Measurements from ENCODE around the gene TUBG1.

Gene TUBG1

GRCh38 chr17:42566215-42566882, 43.1 kb upstream of the TUBG1 start:
- FAIRE-seq: no peak
- DNase-seq (ENCODE audit: insufficient read length, low spot score): no peak
- TF ChIP-seq POLR2A (IDR thresholded peaks at IDR 0.05; ENCODE audit: low read depth, low read length) (no peak), PAX5 (IDR thresholded peaks at IDR 0.05; ENCODE audit: insufficient read depth, low read length, severe bottlenecking) (no peak), TAF1 (IDR thresholded peaks at IDR 0.05; ENCODE audit: low read depth, low read length) (no peak)

- peak; percentile 99 for FAIRE-seq
- TF ChIP-seq TAF1 (IDR thresholded peaks at IDR 0.05; ENCODE audit: low read depth, low read length): no peak; the same call in 1 of the 2 replicates
- TF ChIP-seq POLR2A (IDR thresholded peaks at IDR 0.05; ENCODE audit: low read depth, low read length): peak; percentile 9; the same call in 1 of the 2 replicates
- TF ChIP-seq SPI1 (IDR thresholded peaks at IDR 0.05; ENCODE audit: low read depth, low read length): no peak
- peak; percentile 91 for TF ChIP-seq PAX5 (IDR thresholded peaks at IDR 0.05; ENCODE audit: insufficient read depth, low read length, severe bottlenecking)
- TF ChIP-seq POU2F2 (IDR thresholded peaks at IDR 0.05; ENCODE audit: low read depth, low read length): no peak
- TF ChIP-seq POLR2AphosphoS5 (IDR thresholded peaks at IDR 0.05; ENCODE audit: low read depth, low read length): peak; percentile 53; the same call in 1 of the 2 replicates
- DNase-seq (ENCODE audit: insufficient read length, low spot score): peak; percentile 100
Observed at GRCh38 chr17:42566883-42567573, 42.5 kb upstream of the TUBG1 start, which contains the start of gene MLX. TSS of gene MLX (plus strand) at chr17:42567100. CDS start at chr17:42567125, 25 bp downstream.

GRCh38 chr17:42568341-42569111, 41.0 kb upstream of the TUBG1 start:
- FAIRE-seq (no peak), DNase-seq (ENCODE audit: insufficient read length, low spot score) (no peak)
- TF ChIP-seq PAX5 (IDR thresholded peaks at IDR 0.05; ENCODE audit: insufficient read depth, low read length, severe bottlenecking) (no peak), SPI1 (IDR thresholded peaks at IDR 0.05; ENCODE audit: low read depth, low read length) (no peak), POU2F2 (IDR thresholded peaks at IDR 0.05; ENCODE audit: low read depth, low read length) (no peak)

- DNase-seq (ENCODE audit: insufficient read length, low spot score): no peak
- no peak for FAIRE-seq
- no peak for TF ChIP-seq TAF1 (IDR thresholded peaks at IDR 0.05; ENCODE audit: low read depth, low read length)
- TF ChIP-seq POLR2A (IDR thresholded peaks at IDR 0.05; ENCODE audit: low read depth, low read length): no peak
- TF ChIP-seq PAX5 (IDR thresholded peaks at IDR 0.05; ENCODE audit: insufficient read depth, low read length, severe bottlenecking): no peak
- no peak for TF ChIP-seq POU2F2 (IDR thresholded peaks at IDR 0.05; ENCODE audit: low read depth, low read length)
- no peak for TF ChIP-seq SPI1 (IDR thresholded peaks at IDR 0.05; ENCODE audit: low read depth, low read length)
- no peak for TF ChIP-seq POLR2AphosphoS5 (IDR thresholded peaks at IDR 0.05; ENCODE audit: low read depth, low read length)
Observed at GRCh38 chr17:42571435-42572225, 37.9 kb upstream of the TUBG1 start.

GRCh38 chr17:42573095-42573494, 36.4 kb upstream of the TUBG1 start:
- FAIRE-seq (no peak), DNase-seq (ENCODE audit: insufficient read length, low spot score) (no peak)
- TF ChIP-seq POU2F2 (IDR thresholded peaks at IDR 0.05; ENCODE audit: low read depth, low read length) (no peak), POLR2A (IDR thresholded peaks at IDR 0.05; ENCODE audit: low read depth, low read length) (no peak), PAX5 (IDR thresholded peaks at IDR 0.05; ENCODE audit: insufficient read depth, low read length, severe bottlenecking) (no peak), POLR2AphosphoS5 (IDR thresholded peaks at IDR 0.05; ENCODE audit: low read depth, low read length) (no peak), TAF1 (IDR thresholded peaks at IDR 0.05; ENCODE audit: low read depth, low read length) (no peak)

GRCh38 chr17:42574463-42574862, 35.0 kb upstream of the TUBG1 start:
- DNase-seq (ENCODE audit: insufficient read length, low spot score) (no peak), FAIRE-seq (no peak)
- TF ChIP-seq POU2F2 (IDR thresholded peaks at IDR 0.05; ENCODE audit: low read depth, low read length) (no peak), SPI1 (IDR thresholded peaks at IDR 0.05; ENCODE audit: low read depth, low read length) (no peak)

- no peak for TF ChIP-seq POU2F2 (IDR thresholded peaks at IDR 0.05; ENCODE audit: low read depth, low read length)
- no peak for TF ChIP-seq POLR2AphosphoS5 (IDR thresholded peaks at IDR 0.05; ENCODE audit: low read depth, low read length)
- TF ChIP-seq PAX5 (IDR thresholded peaks at IDR 0.05; ENCODE audit: insufficient read depth, low read length, severe bottlenecking): no peak
- no peak for TF ChIP-seq POLR2A (IDR thresholded peaks at IDR 0.05; ENCODE audit: low read depth, low read length)
- TF ChIP-seq TAF1 (IDR thresholded peaks at IDR 0.05; ENCODE audit: low read depth, low read length): no peak
- DNase-seq (ENCODE audit: insufficient read length, low spot score) (no peak), FAIRE-seq (no peak)
Observed at GRCh38 chr17:42577140-42577531, 32.3 kb upstream of the TUBG1 start.

GRCh38 chr17:42577532-42578281, 31.8 kb upstream of the TUBG1 start, which contains the start of gene PSMC3IP:
TSS of gene PSMC3IP (minus strand) at chr17:42577729. CDS start at chr17:42577686, 43 bp downstream.
- FAIRE-seq (peak; percentile 94), DNase-seq (ENCODE audit: insufficient read length, low spot score) (peak; percentile 94)
- TF ChIP-seq TAF1 (IDR thresholded peaks at IDR 0.05; ENCODE audit: low read depth, low read length) (peak; percentile 92), POLR2A (IDR thresholded peaks at IDR 0.05; ENCODE audit: low read depth, low read length) (peak; percentile 93), PAX5 (IDR thresholded peaks at IDR 0.05; ENCODE audit: insufficient read depth, low read length, severe bottlenecking) (no peak), POLR2AphosphoS5 (IDR thresholded peaks at IDR 0.05; ENCODE audit: low read depth, low read length) (peak; percentile 92), POU2F2 (IDR thresholded peaks at IDR 0.05; ENCODE audit: low read depth, low read length) (peak; percentile 76; the same call in 1 of the 2 replicates), SPI1 (IDR thresholded peaks at IDR 0.05; ENCODE audit: low read depth, low read length) (no peak)

Data from GM12891 (cell line).